ENCODE data around the gene TDRD3. TPM values are rescaled to one million over a fixed set of nuclear protein-coding genes. Genes with fewer than 3 reads are reported as not detected.

Gene TDRD3
- total and polyA plus RNA-seq, 2 experiments from 2014 or later: 13.1 to 13.3 TPM

- H3K4me1 Mint-ChIP-seq: peaks cover 3% of the 10 kb centered on the region; the same call in 1 of the 3 replicates
- no peaks in the 10 kb centered on the region; the same call in 1 of the 3 replicates for H3K9me3 Mint-ChIP-seq
- no peaks in the 10 kb centered on the region for H3K79me2 ChIP-seq (replicated peaks; ENCODE audit: insufficient read depth)
- H3K4me2 ChIP-seq: no peak overlapping the region
- no peaks in the 10 kb centered on the region for H3K27me3 Mint-ChIP-seq (ENCODE audit: insufficient read depth, low read depth, poor library complexity)
- H3K36me3 Mint-ChIP-seq (ENCODE audit: low read depth): no peaks in the 10 kb centered on the region
- DNase-seq (ENCODE audit: low spot score) (no peak), ATAC-seq (no peak)
- H2AFZ ChIP-seq: no peak overlapping the region
- H3K36me3 ChIP-seq (ENCODE audit: insufficient read depth): no peaks in the 10 kb centered on the region
- H3K27ac ChIP-seq (ENCODE audit: low read depth): no peak overlapping the region
- H3K27me3 ChIP-seq (ENCODE audit: insufficient read depth): no peaks in the 10 kb centered on the region
- H3K4me3 ChIP-seq: no peak overlapping the region
- H3K4me1 ChIP-seq (ENCODE audit: insufficient read depth): no peaks in the 10 kb centered on the region
- no peak overlapping the region for H3K4me3 Mint-ChIP-seq
- H3F3A ChIP-seq (replicated peaks; ENCODE audit: low read depth): no peaks in the 10 kb centered on the region
- H3K27ac Mint-ChIP-seq: no peak overlapping the region
- H3K9me2 ChIP-seq (ENCODE audit: insufficient read depth): peaks cover 4% of the 10 kb centered on the region; the same call in 1 of the 2 replicates
- no peaks in the 10 kb centered on the region for H4K20me1 ChIP-seq (replicated peaks; ENCODE audit: insufficient read depth)
- no peak for TF ChIP-seq ZNF331 (CRISPR knock-in tag; IDR thresholded peaks at IDR 0.05; ENCODE audit: low read depth)
Measured at GRCh38 chr13:60352644-60353043, 44.4 kb upstream of the TDRD3 start.

GRCh38 chr13:60355056-60355455 is 42.0 kb upstream of the TDRD3 start:
- Mint-ChIP-seq H3K27me3 (ENCODE audit: insufficient read depth, low read depth, poor library complexity) (no peaks in the 10 kb centered on the region), H3K36me3 (ENCODE audit: low read depth) (no peaks in the 10 kb centered on the region), H3K4me3 (no peak overlapping the region), H3K4me1 (peaks cover 3% of the 10 kb centered on the region; the same call in 1 of the 3 replicates), H3K27ac (no peak overlapping the region), H3K9me3 (no peaks in the 10 kb centered on the region; the same call in 1 of the 3 replicates)
- no peak for ATAC-seq
- no peak overlapping the region for H3K4me2 ChIP-seq
- DNase-seq (ENCODE audit: low spot score): no peak
- H3K4me3 ChIP-seq: no peak overlapping the region
- no peaks in the 10 kb centered on the region for H3K79me2 ChIP-seq (replicated peaks; ENCODE audit: insufficient read depth)
- H3K36me3 ChIP-seq (ENCODE audit: insufficient read depth): no peaks in the 10 kb centered on the region
- no peak overlapping the region for H3K27ac ChIP-seq (ENCODE audit: low read depth)
- no peaks in the 10 kb centered on the region for H3K9me2 ChIP-seq (ENCODE audit: insufficient read depth)
- no peaks in the 10 kb centered on the region for H4K20me1 ChIP-seq (replicated peaks; ENCODE audit: insufficient read depth)
- no peaks in the 10 kb centered on the region for H3K27me3 ChIP-seq (ENCODE audit: insufficient read depth)
- H3F3A ChIP-seq (replicated peaks; ENCODE audit: low read depth): no peaks in the 10 kb centered on the region
- no peak overlapping the region for H2AFZ ChIP-seq
- H3K4me1 ChIP-seq (ENCODE audit: insufficient read depth): no peaks in the 10 kb centered on the region
- no peak for TF ChIP-seq NANOG (IDR thresholded peaks at IDR 0.05; ENCODE audit: borderline replicate concordance)
- no peak for TF ChIP-seq CREB1 (CRISPR knock-in tag; IDR thresholded peaks at IDR 0.05; ENCODE audit: low read depth)
- TF ChIP-seq EZH2phosphoT487 (IDR thresholded peaks at IDR 0.05; ENCODE audit: unreplicated experiment): no peak
- no peak for TF ChIP-seq POLR2AphosphoS5 (IDR thresholded peaks at IDR 0.05; ENCODE audit: low read depth)
- no peak for TF ChIP-seq ZNF114 (CRISPR knock-in tag; IDR thresholded peaks at IDR 0.05)
- TF ChIP-seq, protein P1, sequence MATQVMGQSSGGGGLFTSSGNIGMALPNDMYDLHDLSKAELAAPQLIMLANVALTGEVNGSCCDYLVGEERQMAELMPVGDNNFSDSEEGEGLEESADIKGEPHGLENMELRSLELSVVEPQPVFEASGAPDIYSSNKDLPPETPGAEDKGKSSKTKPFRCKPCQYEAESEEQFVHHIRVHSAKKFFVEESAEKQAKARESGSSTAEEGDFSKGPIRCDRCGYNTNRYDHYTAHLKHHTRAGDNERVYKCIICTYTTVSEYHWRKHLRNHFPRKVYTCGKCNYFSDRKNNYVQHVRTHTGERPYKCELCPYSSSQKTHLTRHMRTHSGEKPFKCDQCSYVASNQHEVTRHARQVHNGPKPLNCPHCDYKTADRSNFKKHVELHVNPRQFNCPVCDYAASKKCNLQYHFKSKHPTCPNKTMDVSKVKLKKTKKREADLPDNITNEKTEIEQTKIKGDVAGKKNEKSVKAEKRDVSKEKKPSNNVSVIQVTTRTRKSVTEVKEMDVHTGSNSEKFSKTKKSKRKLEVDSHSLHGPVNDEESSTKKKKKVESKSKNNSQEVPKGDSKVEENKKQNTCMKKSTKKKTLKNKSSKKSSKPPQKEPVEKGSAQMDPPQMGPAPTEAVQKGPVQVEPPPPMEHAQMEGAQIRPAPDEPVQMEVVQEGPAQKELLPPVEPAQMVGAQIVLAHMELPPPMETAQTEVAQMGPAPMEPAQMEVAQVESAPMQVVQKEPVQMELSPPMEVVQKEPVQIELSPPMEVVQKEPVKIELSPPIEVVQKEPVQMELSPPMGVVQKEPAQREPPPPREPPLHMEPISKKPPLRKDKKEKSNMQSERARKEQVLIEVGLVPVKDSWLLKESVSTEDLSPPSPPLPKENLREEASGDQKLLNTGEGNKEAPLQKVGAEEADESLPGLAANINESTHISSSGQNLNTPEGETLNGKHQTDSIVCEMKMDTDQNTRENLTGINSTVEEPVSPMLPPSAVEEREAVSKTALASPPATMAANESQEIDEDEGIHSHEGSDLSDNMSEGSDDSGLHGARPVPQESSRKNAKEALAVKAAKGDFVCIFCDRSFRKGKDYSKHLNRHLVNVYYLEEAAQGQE (IDR thresholded peaks at IDR 0.05; ENCODE audit: unreplicated experiment): no peak
- TF ChIP-seq, protein P2, sequence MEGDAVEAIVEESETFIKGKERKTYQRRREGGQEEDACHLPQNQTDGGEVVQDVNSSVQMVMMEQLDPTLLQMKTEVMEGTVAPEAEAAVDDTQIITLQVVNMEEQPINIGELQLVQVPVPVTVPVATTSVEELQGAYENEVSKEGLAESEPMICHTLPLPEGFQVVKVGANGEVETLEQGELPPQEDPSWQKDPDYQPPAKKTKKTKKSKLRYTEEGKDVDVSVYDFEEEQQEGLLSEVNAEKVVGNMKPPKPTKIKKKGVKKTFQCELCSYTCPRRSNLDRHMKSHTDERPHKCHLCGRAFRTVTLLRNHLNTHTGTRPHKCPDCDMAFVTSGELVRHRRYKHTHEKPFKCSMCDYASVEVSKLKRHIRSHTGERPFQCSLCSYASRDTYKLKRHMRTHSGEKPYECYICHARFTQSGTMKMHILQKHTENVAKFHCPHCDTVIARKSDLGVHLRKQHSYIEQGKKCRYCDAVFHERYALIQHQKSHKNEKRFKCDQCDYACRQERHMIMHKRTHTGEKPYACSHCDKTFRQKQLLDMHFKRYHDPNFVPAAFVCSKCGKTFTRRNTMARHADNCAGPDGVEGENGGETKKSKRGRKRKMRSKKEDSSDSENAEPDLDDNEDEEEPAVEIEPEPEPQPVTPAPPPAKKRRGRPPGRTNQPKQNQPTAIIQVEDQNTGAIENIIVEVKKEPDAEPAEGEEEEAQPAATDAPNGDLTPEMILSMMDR (conservative IDR thresholded peaks at IDR 0.05; ENCODE audit: low read depth in 2 of 2): no peak
- TF ChIP-seq ZNF331 (CRISPR knock-in tag; IDR thresholded peaks at IDR 0.05; ENCODE audit: low read depth): no peak
- TF ChIP-seq EZH2 (IDR thresholded peaks at IDR 0.05; ENCODE audit: low read depth, unreplicated experiment): no peak
- TF ChIP-seq, protein P3, sequence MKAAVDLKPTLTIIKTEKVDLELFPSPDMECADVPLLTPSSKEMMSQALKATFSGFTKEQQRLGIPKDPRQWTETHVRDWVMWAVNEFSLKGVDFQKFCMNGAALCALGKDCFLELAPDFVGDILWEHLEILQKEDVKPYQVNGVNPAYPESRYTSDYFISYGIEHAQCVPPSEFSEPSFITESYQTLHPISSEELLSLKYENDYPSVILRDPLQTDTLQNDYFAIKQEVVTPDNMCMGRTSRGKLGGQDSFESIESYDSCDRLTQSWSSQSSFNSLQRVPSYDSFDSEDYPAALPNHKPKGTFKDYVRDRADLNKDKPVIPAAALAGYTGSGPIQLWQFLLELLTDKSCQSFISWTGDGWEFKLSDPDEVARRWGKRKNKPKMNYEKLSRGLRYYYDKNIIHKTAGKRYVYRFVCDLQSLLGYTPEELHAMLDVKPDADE (IDR thresholded peaks at IDR 0.05): no peak
- TF ChIP-seq JUNB (IDR thresholded peaks at IDR 0.05; ENCODE audit: unreplicated experiment): no peak
- no peak for TF ChIP-seq STAT1 (IDR thresholded peaks at IDR 0.05; ENCODE audit: unreplicated experiment)

All from GM23338 (cell line).